ENCODE results near the gene INTS4.
"Not testable (repeated sequence)": the region's sequence is repeated elsewhere in the genome, so short reads cannot be mapped to it uniquely, and the experiment has no call there.

The INTS4 gene

GRCh38 chr11:77843700-77844099 is 150.8 kb downstream of the INTS4 start:
- H3K9me3 ChIP-seq (ENCODE audit: control insufficient read depth, low read length); H3K79me1 ChIP-seq (replicated peaks; ENCODE audit: low read length, poor library complexity, severe bottlenecking); H3K4ac ChIP-seq (ENCODE audit: low read depth in 1 of 2, low read length in 2 of 2); H3K4me3 ChIP-seq (ENCODE audit: insufficient read depth in 1 of 2, low read depth in 1 of 2, low read length in 2 of 2); H2BK5ac ChIP-seq (ENCODE audit: low read depth, low read length, poor library complexity, severe bottlenecking); DNase-seq; H3K27me3 ChIP-seq (ENCODE audit: control insufficient read depth in 1 of 2, insufficient read depth in 1 of 2, low read length in 2 of 2); H3K4me2 ChIP-seq (ENCODE audit: low read length, poor library complexity, severe bottlenecking); H3K18ac ChIP-seq (ENCODE audit: low read depth in 1 of 2, low read length in 2 of 2); H2BK12ac ChIP-seq (ENCODE audit: low read length in 2 of 2); H3K27ac ChIP-seq (ENCODE audit: low read length, poor library complexity, severe bottlenecking); H2AFZ ChIP-seq (ENCODE audit: low read depth, low read length); H3K9ac ChIP-seq (ENCODE audit: low read length); H2AK5ac ChIP-seq (ENCODE audit: low read length, severe bottlenecking); H3K23ac ChIP-seq (ENCODE audit: low read length in 2 of 2); H3K14ac ChIP-seq (ENCODE audit: low read length in 2 of 2); H2BK15ac ChIP-seq (ENCODE audit: low read depth, poor library complexity, severe bottlenecking); H4K91ac ChIP-seq (ENCODE audit: low read length); H3K4me1 ChIP-seq (ENCODE audit: control insufficient read depth, insufficient read depth, low read depth, low read length); H4K8ac ChIP-seq (ENCODE audit: low read length); H2BK120ac ChIP-seq (ENCODE audit: low read depth, low read length): not testable (repeated sequence)
- 100% methylated on average over 1 of the region's 5 CpGs for WGBS
- peaks cover 14 to 61% of the 10 kb centered on the region in 2 experiments for H3K36me3 ChIP-seq (ENCODE audit: control insufficient read depth in 1 of 2, insufficient read depth in 2 of 2, low read depth in 1 of 2, low read length in 2 of 2)

DNA sequence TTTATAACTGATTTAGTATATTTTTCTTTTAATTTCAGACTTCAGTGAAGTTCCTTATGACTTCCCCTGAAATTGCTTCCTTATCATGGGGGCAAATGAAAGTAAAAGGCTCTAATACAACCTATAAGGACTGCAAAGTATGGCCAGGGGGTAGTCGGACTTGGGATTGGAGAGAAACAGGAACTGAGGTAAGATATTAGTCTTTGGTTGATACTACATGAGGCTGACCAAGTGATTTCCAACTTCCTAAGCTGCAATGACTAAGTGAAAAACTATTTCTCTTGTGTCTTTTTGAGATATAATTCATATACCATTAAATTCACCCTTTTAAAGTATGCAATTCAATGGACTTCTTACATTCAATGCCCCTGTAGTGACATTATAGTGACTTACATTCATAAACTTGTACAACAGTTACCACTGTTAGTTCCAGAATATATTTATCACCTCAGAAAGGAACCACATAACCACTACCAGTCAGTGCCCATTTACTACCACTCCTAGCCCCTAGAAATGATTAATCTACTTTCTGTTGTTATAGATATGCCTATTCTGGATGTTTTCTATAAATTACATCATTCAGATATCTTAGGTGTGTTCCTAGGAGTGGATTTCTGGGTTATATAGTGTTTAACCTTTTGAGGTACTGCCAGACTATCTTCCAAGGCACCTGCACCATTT is 151.9 kb downstream of the INTS4 start:
- no peak overlapping the region for H3K4me2 ChIP-seq (ENCODE audit: low read length, poor library complexity, severe bottlenecking)
- peaks cover 9% of the 10 kb centered on the region for H3K9me3 ChIP-seq (ENCODE audit: control insufficient read depth, low read length)
- H4K8ac ChIP-seq (ENCODE audit: low read length), result no peak overlapping the region
- no peak overlapping the region for H3K4me3 ChIP-seq (ENCODE audit: insufficient read depth in 1 of 2, low read depth in 1 of 2, low read length in 2 of 2)
- no peak overlapping the region for H3K14ac ChIP-seq (ENCODE audit: low read length in 2 of 2)
- no peak overlapping the region for H2BK15ac ChIP-seq (ENCODE audit: low read depth, poor library complexity, severe bottlenecking)
- no peak overlapping the region for H3K4ac ChIP-seq (ENCODE audit: low read depth in 1 of 2, low read length in 2 of 2)
- peak; percentile 6 for DNase-seq
- no peak overlapping the region for H2BK120ac ChIP-seq (ENCODE audit: low read depth, low read length)
- H3K4me1 ChIP-seq (ENCODE audit: control insufficient read depth, insufficient read depth, low read depth, low read length), result no peaks in the 10 kb centered on the region
- H2AFZ ChIP-seq (ENCODE audit: low read depth, low read length), result no peak overlapping the region
- H4K91ac ChIP-seq (ENCODE audit: low read length), result no peak overlapping the region
- H3K36me3 ChIP-seq (ENCODE audit: control insufficient read depth in 1 of 2, insufficient read depth in 2 of 2, low read depth in 1 of 2, low read length in 2 of 2), result peaks cover 14 to 55% of the 10 kb centered on the region in 2 experiments
- 100% methylated on average over 1 of the region's 1 CpG for WGBS
- peak overlapping the region; percentile 44 for H3K27ac ChIP-seq (ENCODE audit: low read length, poor library complexity, severe bottlenecking)
- H3K79me1 ChIP-seq (replicated peaks; ENCODE audit: low read length, poor library complexity, severe bottlenecking), result peaks cover 5% of the 10 kb centered on the region
- H2BK12ac ChIP-seq (ENCODE audit: low read length in 2 of 2), result no peak overlapping the region
- no peak overlapping the region for H3K18ac ChIP-seq (ENCODE audit: low read depth in 1 of 2, low read length in 2 of 2)
- H2AK5ac ChIP-seq (ENCODE audit: low read length, severe bottlenecking), result no peak overlapping the region
- no peak overlapping the region for H3K23ac ChIP-seq (ENCODE audit: low read length in 2 of 2)
- no peak overlapping the region for H3K9ac ChIP-seq (ENCODE audit: low read length)
- no peaks in the 10 kb centered on the region for H3K27me3 ChIP-seq (ENCODE audit: control insufficient read depth in 1 of 2, insufficient read depth in 1 of 2, low read length in 2 of 2)
- H2BK5ac ChIP-seq (ENCODE audit: low read depth, low read length, poor library complexity, severe bottlenecking), result no peak overlapping the region

DNA sequence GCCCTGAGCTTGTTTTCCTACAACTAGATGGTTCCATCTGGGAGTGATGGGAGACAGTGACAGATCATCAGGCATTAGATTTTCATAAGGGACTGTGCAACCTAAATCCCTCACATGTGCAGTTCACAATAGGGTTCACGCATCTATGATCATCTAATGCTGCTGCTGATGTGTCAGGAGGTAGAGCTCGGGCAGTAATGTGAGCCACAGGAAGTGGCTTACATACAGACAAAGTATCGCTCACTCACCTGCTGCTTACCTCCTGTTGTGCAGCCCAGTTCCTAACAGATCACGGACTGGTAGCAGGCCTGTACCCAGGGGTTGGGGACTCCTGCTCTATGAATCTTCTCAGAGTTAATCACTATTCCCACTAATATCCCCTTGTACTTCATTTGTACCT is 161.2 kb downstream of the INTS4 start:
- H3K9me3 ChIP-seq (ENCODE audit: control insufficient read depth, low read length), result peaks cover 6% of the 10 kb centered on the region
- H3K36me3 ChIP-seq (ENCODE audit: control insufficient read depth in 1 of 2, insufficient read depth in 2 of 2, low read depth in 1 of 2, low read length in 2 of 2), result no peaks in the 10 kb centered on the region
- no peaks in the 10 kb centered on the region for H3K27me3 ChIP-seq (ENCODE audit: control insufficient read depth in 1 of 2, insufficient read depth in 1 of 2, low read length in 2 of 2)
- peaks cover 15% of the 10 kb centered on the region for H3K79me1 ChIP-seq (replicated peaks; ENCODE audit: low read length, poor library complexity, severe bottlenecking)
- no peak for DNase-seq
- no peak overlapping the region for H3K4me2 ChIP-seq (ENCODE audit: low read length, poor library complexity, severe bottlenecking)
- H2BK5ac ChIP-seq (ENCODE audit: low read depth, low read length, poor library complexity, severe bottlenecking), result no peak overlapping the region
- no peak overlapping the region for H2BK12ac ChIP-seq (ENCODE audit: low read length in 2 of 2)
- no peak overlapping the region for H4K91ac ChIP-seq (ENCODE audit: low read length)
- no peak overlapping the region for H3K27ac ChIP-seq (ENCODE audit: low read length, poor library complexity, severe bottlenecking)
- no peak overlapping the region for H3K18ac ChIP-seq (ENCODE audit: low read depth in 1 of 2, low read length in 2 of 2)
- H4K8ac ChIP-seq (ENCODE audit: low read length), result no peak overlapping the region
- no peaks in the 10 kb centered on the region for H3K4me1 ChIP-seq (ENCODE audit: control insufficient read depth, insufficient read depth, low read depth, low read length)
- no peak overlapping the region for H3K9ac ChIP-seq (ENCODE audit: low read length)
- H3K23ac ChIP-seq (ENCODE audit: low read length in 2 of 2), result no peak overlapping the region
- no peak overlapping the region for H2AFZ ChIP-seq (ENCODE audit: low read depth, low read length)
- no peak overlapping the region for H2AK5ac ChIP-seq (ENCODE audit: low read length, severe bottlenecking)
- H3K4me3 ChIP-seq (ENCODE audit: insufficient read depth in 1 of 2, low read depth in 1 of 2, low read length in 2 of 2), result no peak overlapping the region
- 98% methylated on average over 4 of the region's 4 CpGs for WGBS
- H2BK120ac ChIP-seq (ENCODE audit: low read depth, low read length), result no peak overlapping the region
- H2BK15ac ChIP-seq (ENCODE audit: low read depth, poor library complexity, severe bottlenecking), result no peak overlapping the region
- H3K4ac ChIP-seq (ENCODE audit: low read depth in 1 of 2, low read length in 2 of 2), result no peak overlapping the region
- no peak overlapping the region for H3K14ac ChIP-seq (ENCODE audit: low read length in 2 of 2)

GRCh38 chr11:77828926-77829325 is 165.5 kb downstream of the INTS4 start:
- Histone ChIP-seq H3K79me1 (replicated peaks; ENCODE audit: low read length, poor library complexity, severe bottlenecking) (peaks cover 18% of the 10 kb centered on the region), H3K4me1 (ENCODE audit: control insufficient read depth, insufficient read depth, low read depth, low read length) (no peaks in the 10 kb centered on the region), H2AFZ (ENCODE audit: low read depth, low read length) (no peak overlapping the region), H3K9me3 (ENCODE audit: control insufficient read depth, low read length) (peaks cover 6% of the 10 kb centered on the region), H3K18ac (ENCODE audit: low read depth in 1 of 2, low read length in 2 of 2) (no peak overlapping the region), H3K36me3 (ENCODE audit: control insufficient read depth in 1 of 2, insufficient read depth in 2 of 2, low read depth in 1 of 2, low read length in 2 of 2) (no peaks in the 10 kb centered on the region), H2BK12ac (ENCODE audit: low read length in 2 of 2) (no peak overlapping the region), H3K4ac (ENCODE audit: low read depth in 1 of 2, low read length in 2 of 2) (no peak overlapping the region), H3K27me3 (ENCODE audit: control insufficient read depth in 1 of 2, insufficient read depth in 1 of 2, low read length in 2 of 2) (no peaks in the 10 kb centered on the region), H4K91ac (ENCODE audit: low read length) (no peak overlapping the region), H2AK5ac (ENCODE audit: low read length, severe bottlenecking) (no peak overlapping the region), H2BK5ac (ENCODE audit: low read depth, low read length, poor library complexity, severe bottlenecking) (no peak overlapping the region), H3K23ac (ENCODE audit: low read length in 2 of 2) (no peak overlapping the region), H3K14ac (ENCODE audit: low read length in 2 of 2) (no peak overlapping the region), H3K4me3 (ENCODE audit: insufficient read depth in 1 of 2, low read depth in 1 of 2, low read length in 2 of 2) (no peak overlapping the region), H2BK120ac (ENCODE audit: low read depth, low read length) (no peak overlapping the region), H3K27ac (ENCODE audit: low read length, poor library complexity, severe bottlenecking) (no peak overlapping the region), H2BK15ac (ENCODE audit: low read depth, poor library complexity, severe bottlenecking) (no peak overlapping the region), H3K9ac (ENCODE audit: low read length) (no peak overlapping the region), H4K8ac (ENCODE audit: low read length) (no peak overlapping the region), H3K4me2 (ENCODE audit: low read length, poor library complexity, severe bottlenecking) (no peak overlapping the region)
- no peak for DNase-seq
- 86% methylated on average over 2 of the region's 2 CpGs for WGBS

Data from mesenchymal stem cell (in vitro differentiated cells and primary cell).